Natural killer cell (primary cell): ENCODE results near the gene WBP4. TPM values are rescaled to one million over a fixed set of nuclear protein-coding genes. Genes with fewer than 3 reads are reported as not detected.

ENCODE experiments used
- ATAC-seq, 3 donors: fragments of 150-1000 bp in 2 of 3; fragments of 200-7000 bp in 1 of 3; cut with Tn5 transposase; 1 replicate in 1 of 3; 2 replicates in 2 of 3; pipeline ENCODE4 v1.10.0; 2021; ENCODE audit warnings: mild to moderate bottlenecking in 2 of 3, moderate library complexity in 2 of 3
- DNase-seq, 2 donors: peaks; one replicate each; pipeline versions ENCODE4 v3.0.0 to v3.0.0-alpha.2; 2013 to 2021; ENCODE audit warnings: mixed read lengths in 1 of 2
- H3K27ac ChIP-seq: one replicate; pipeline ENCODE4 v1.5.1; 2013; ENCODE audit warnings: mild to moderate bottlenecking, low read length
- H3K27me3 ChIP-seq: one replicate; pipeline ENCODE4 v1.6.1; 2013; ENCODE audit warnings: low read length; ENCODE audit not compliant: control insufficient read depth, insufficient read depth
- H3K36me3 ChIP-seq: one replicate; pipeline ENCODE4 v1.6.1; 2013; ENCODE audit warnings: low read length; ENCODE audit not compliant: control insufficient read depth, insufficient read depth
- H3K4me1 ChIP-seq: one replicate; pipeline ENCODE4 v1.6.1; 2013; ENCODE audit warnings: low read length; ENCODE audit not compliant: control insufficient read depth, insufficient read depth
- H3K4me3 ChIP-seq: one replicate; pipeline ENCODE4 v1.5.1; 2013; ENCODE audit warnings: low read length
- H3K9me3 ChIP-seq: one replicate; pipeline ENCODE4 v1.6.1; 2013; ENCODE audit warnings: low read length; ENCODE audit not compliant: control insufficient read depth, insufficient read depth
- H3K27ac Mint-ChIP-seq, 2 donors: one replicate each; pipeline ENCODE4 v1.8.0; 2022; ENCODE audit warnings: mild to moderate bottlenecking in 2 of 2, mixed read lengths in 2 of 2, moderate library complexity in 1 of 2
- H3K27me3 Mint-ChIP-seq, 2 donors: one replicate each; pipeline ENCODE4 v1.8.0; 2022; ENCODE audit warnings: low read depth in 2 of 2, mixed read lengths in 2 of 2
- H3K36me3 Mint-ChIP-seq: one replicate; pipeline ENCODE4 v1.8.0; 2022; ENCODE audit warnings: mixed read lengths
- H3K4me1 Mint-ChIP-seq, 2 donors: one replicate each; pipeline ENCODE4 v1.8.0; 2022; ENCODE audit warnings: mixed read lengths in 2 of 2
- H3K4me3 Mint-ChIP-seq: one replicate; pipeline ENCODE4 v1.8.0; 2022; ENCODE audit warnings: mild to moderate bottlenecking, moderate library complexity, mixed read lengths
- H3K9me3 Mint-ChIP-seq, 2 donors: one replicate each; pipeline ENCODE4 v1.8.0; 2022; ENCODE audit warnings: mixed read lengths in 2 of 2
- CTCF ChIP-seq: fragments of 200-600 bp; IDR thresholded peaks from one replicate; pipeline ENCODE4 v1.8.0; 2022; ENCODE audit warnings: antibody characterized with exemption
- WGBS: methylation state at CpG from one replicate; pipeline ENCODE4 v1.1.7; 2013; ENCODE audit warnings: missing lambda C conversion rate; ENCODE audit not compliant: insufficient coverage; 5-methylcytosine and 5-hydroxymethylcytosine counted together
- intact Hi-C: fragments of 100-400 bp; cut with micrococcal nuclease; formaldehyde crosslinking; loops from one replicate; pipeline ENCODE4 v1.14.2; 2022
- total RNA-seq, 4 donors: library from RNA; stranded (reverse); fragments of 120-200 nt in 1 of 4; gene quantifications; one replicate each; pipeline versions ENCODE4 v1.2.3 to v1.2.4, GENCODE V29; 2013 to 2022

WBP4 gene
- total RNA-seq, 3 donors from 2014 or later (not counting 1 experiment from before 2014, with no cell fraction given): 4.2 to 6.8 (median 5.1) TPM

- H3K4me1 Mint-ChIP-seq: peaks cover 49 to 56% of the 10 kb centered on the region in 2 donors
- H3K27ac ChIP-seq: peak overlapping the region; percentile 100
- no CpG with 5 or more reads among the region's 1 CpG for WGBS
Observed at GRCh38 chr13:41018602-41018948, 42.7 kb upstream of the WBP4 start.

GRCh38 chr13:41019011-41019487 lies 42.3 kb upstream of the WBP4 start, which contains the start of gene ELF1:
Gene ELF1, minus strand, starts transcription at chr13:41019316. Its CDS starts 37,262 bp downstream, at chr13:40982054.
- ATAC-seq (peak; percentile 87 to 93 (median 91)), DNase-seq (peak; percentile 32 to 87)
- Histone ChIP-seq H3K36me3 (peaks cover 3% of the 10 kb centered on the region), H3K4me3 (peak within 1 kb of the TSS; percentile 94), H3K9me3 (no peaks in the 10 kb centered on the region), H3K27me3 (no peaks in the 10 kb centered on the region), H3K27ac (peak within 1 kb of the TSS; percentile 100), H3K4me1 (peaks cover 6% of the 10 kb centered on the region)
- no peaks in the 10 kb centered on the region for H3K27me3 Mint-ChIP-seq
- intact Hi-C loops: loop anchor here (2.0 to 10.0 kb wide), 2 partner anchors 14 to 54 kb away; no protein-coding TSS in a partner anchor
- WGBS: 0% methylated on average over 4 of the region's 4 CpGs
- H3K4me3 Mint-ChIP-seq: peak within 1 kb of the TSS; percentile 99
- TF ChIP-seq CTCF: no peak
- H3K27ac Mint-ChIP-seq: peak within 1 kb of the TSS; percentile 91 to 98
- H3K4me1 Mint-ChIP-seq: peaks cover 45 to 52% of the 10 kb centered on the region in 2 donors
- H3K36me3 Mint-ChIP-seq: no peaks in the 10 kb centered on the region
- H3K9me3 Mint-ChIP-seq: no peaks in the 10 kb centered on the region

More at GRCh38 chr13:41018602-41018948, 42.7 kb upstream of the WBP4 start:
- Mint-ChIP-seq H3K27ac (peak overlapping the region; percentile 91 to 98), H3K9me3 (no peaks in the 10 kb centered on the region), H3K36me3 (no peaks in the 10 kb centered on the region), H3K27me3 (no peaks in the 10 kb centered on the region), H3K4me3 (peak overlapping the region; percentile 99)
- Histone ChIP-seq H3K27me3 (no peaks in the 10 kb centered on the region), H3K36me3 (peaks cover 3% of the 10 kb centered on the region), H3K4me1 (peaks cover 8% of the 10 kb centered on the region), H3K9me3 (no peaks in the 10 kb centered on the region), H3K4me3 (peak overlapping the region; percentile 94)
- TF ChIP-seq CTCF: no peak
- peak in 1 of 3 donors; percentile 3 for ATAC-seq
- peak in 1 of 2 donors; percentile 28 for DNase-seq
- intact Hi-C loops: loop anchor here (2.0 to 10.0 kb wide), 2 partner anchors 14 to 54 kb away; no protein-coding TSS in a partner anchor

- ATAC-seq (no peak), DNase-seq (no peak)
- no peak for TF ChIP-seq CTCF
- WGBS: 100% methylated on average over 2 of the region's 2 CpGs
- no peaks in the 10 kb centered on the region for H3K27me3 ChIP-seq
- intact Hi-C loops: loop anchor here (2.0 to 10.0 kb wide), 2 partner anchors 15 to 55 kb away; no protein-coding TSS in a partner anchor
- H3K36me3 ChIP-seq: peaks cover 3% of the 10 kb centered on the region
- Mint-ChIP-seq H3K9me3 (no peaks in the 10 kb centered on the region), H3K27ac (peak overlapping the region; percentile 91 to 98), H3K4me1 (peaks cover 45 to 52% of the 10 kb centered on the region in 2 donors), H3K36me3 (no peaks in the 10 kb centered on the region), H3K4me3 (no peak overlapping the region), H3K27me3 (no peaks in the 10 kb centered on the region)
- peak overlapping the region; percentile 94 for H3K4me3 ChIP-seq
- H3K9me3 ChIP-seq: no peaks in the 10 kb centered on the region
- H3K4me1 ChIP-seq: peaks cover 6% of the 10 kb centered on the region
- H3K27ac ChIP-seq: peak overlapping the region; percentile 100
Observed at GRCh38 chr13:41019578-41020347, 41.5 kb upstream of the WBP4 start.
